HG03565 (cell line): ENCODE measurements around the gene COMP.

Source experiments
- ATAC-seq: cut with Tn5 transposase; IDR thresholded peaks from one replicate; pipeline ENCODE4 v1.9.1; 2021; ENCODE audit warnings: mild to moderate bottlenecking, moderate library complexity; ENCODE audit not compliant: unreplicated experiment

Gene COMP

GRCh38 chr19:18804139-18804601 is 13.1 kb upstream of the COMP start:
- no peak for ATAC-seq

GRCh38 chr19:18803550-18804138 is 12.5 kb upstream of the COMP start:
- ATAC-seq: no peak

GRCh38 chr19:18802354-18802753 is 11.2 kb upstream of the COMP start:
- ATAC-seq: no peak

GRCh38 chr19:18800636-18801035 is 9.5 kb upstream of the COMP start:
- ATAC-seq: no peak

- no peak for ATAC-seq
Observed at GRCh38 chr19:18800079-18800478, 9.0 kb upstream of the COMP start.

GRCh38 chr19:18799389-18799970 is 8.4 kb upstream of the COMP start:
- ATAC-seq: no peak

GRCh38 chr19:18798384-18799352 is 7.6 kb upstream of the COMP start:
- ATAC-seq: no peak

- ATAC-seq: no peak
Observed at GRCh38 chr19:18796239-18796638, 5.1 kb upstream of the COMP start.

- ATAC-seq: no peak
Observed at GRCh38 chr19:18795540-18795939, 4.4 kb upstream of the COMP start.

- no peak for ATAC-seq
Observed at GRCh38 chr19:18794692-18795091, 3.6 kb upstream of the COMP start.

GRCh38 chr19:18794029-18794313 is 2.9 kb upstream of the COMP start:
- no peak for ATAC-seq

- ATAC-seq: no peak
Observed at GRCh38 chr19:18793144-18794028, 2.3 kb upstream of the COMP start.

GRCh38 chr19:18792661-18793060 is 1.6 kb upstream of the COMP start:
- no peak for ATAC-seq

GRCh38 chr19:18791315-18791678 is 192 bp upstream of the COMP start:
- ATAC-seq: no peak

- no peak for ATAC-seq
Observed at GRCh38 chr19:18789883-18790565, 1.1 kb downstream of the COMP start.

GRCh38 chr19:18789422-18789869 is 1.7 kb downstream of the COMP start:
- no peak for ATAC-seq

- no peak for ATAC-seq
Observed at GRCh38 chr19:18788529-18789421, 2.3 kb downstream of the COMP start.

GRCh38 chr19:18785179-18786124 is 5.7 kb downstream of the COMP start:
- no peak for ATAC-seq
